B cell (primary cell): Measurements from ENCODE around the gene FAM153A. TPM values are rescaled to one million over a fixed set of nuclear protein-coding genes. Genes with fewer than 3 reads are reported as not detected.
"Not testable (repeated sequence)": the region's sequence is repeated elsewhere in the genome, so short reads cannot be mapped to it uniquely, and the experiment has no call there.

Experiments used
- ATAC-seq: fragments of 200-7000 bp; cut with Tn5 transposase; one replicate; pipeline ENCODE4 v1.10.0; 2021; ENCODE audit warnings: low read depth, mild to moderate bottlenecking, moderate number of reproducible peaks, moderate library complexity
- CTCF ChIA-PET: fragments of 350-600 bp; sonication (Branson Sonifier 250); formaldehyde crosslinking; loops from one replicate; lab custom pipeline; 2021; ENCODE audit warnings: antibody characterized with exemption, inconsistent platforms; lab: Charles Lee
- POLR2A ChIA-PET: fragments of 350-600 bp; sonication (Branson Sonifier 250); formaldehyde crosslinking; loops from one replicate; lab custom pipeline; 2021; ENCODE audit warnings: antibody characterized with exemption; lab: Charles Lee
- DNase-seq: peaks from one replicate; pipeline ENCODE4 v3.0.0; 2013
- H2AFZ ChIP-seq: 2 replicates; pipeline ENCODE4 v1.6.1; 2012; ENCODE audit warnings: mild to moderate bottlenecking, low read depth, low read length; ENCODE audit not compliant: insufficient read depth, poor library complexity, severe bottlenecking
- H3K27ac ChIP-seq, 2 donors: 1 replicate in 1 of 2; 2 replicates in 1 of 2; pipeline ENCODE4 v1.5.1; 2012 to 2013; ENCODE audit warnings: low read length in 2 of 2, mild to moderate bottlenecking in 2 of 2, moderate library complexity in 1 of 2
- H3K27me3 ChIP-seq, 4 experiments: fragments of 200-600 bp in 1 of 4; sonication (generic) in 1 of 4; replicated peaks in 1 of 4; 1 replicate in 2 of 4; 2 replicates in 2 of 4; pipeline versions ENCODE4 v1.6.1 to v1.7.0; 2013 to 2016; ENCODE audit warnings: low read length in 3 of 4, mild to moderate bottlenecking in 2 of 4, mixed read lengths in 1 of 4, moderate library complexity in 1 of 4; ENCODE audit not compliant: insufficient read depth in 4 of 4, control insufficient read depth in 3 of 4; ENCODE audit errors: control extremely low read depth in 1 of 4
- H3K36me3 ChIP-seq, 2 experiments: replicated peaks in 1 of 2; 1 replicate in 1 of 2; 2 replicates in 1 of 2; pipeline versions ENCODE4 v1.6.1 to v1.7.1; 2013; ENCODE audit warnings: low read length in 1 of 2; ENCODE audit not compliant: insufficient read depth in 2 of 2, control insufficient read depth in 1 of 2; ENCODE audit errors: control extremely low read depth in 1 of 2, extremely low read depth in 1 of 2
- H3K4me1 ChIP-seq, 2 donors: fragments of 200-600 bp in 1 of 2; sonication (generic) in 1 of 2; 1 replicate in 1 of 2; 2 replicates in 1 of 2; pipeline versions ENCODE4 v1.5.1 to v1.6.1; 2013 to 2017; ENCODE audit warnings: low read length in 2 of 2; ENCODE audit not compliant: control insufficient read depth in 2 of 2, insufficient read depth in 2 of 2
- H3K4me2 ChIP-seq: replicated peaks from 2 replicates; pipeline ENCODE3; 2012; ENCODE audit warnings: mild to moderate bottlenecking, low read depth, low read length; ENCODE audit not compliant: poor library complexity, severe bottlenecking
- H3K4me3 ChIP-seq, 5 experiments: fragments of 200-600 bp in 1 of 5; sonication (generic) in 1 of 5; 1 replicate in 3 of 5; 2 replicates in 2 of 5; pipeline versions ENCODE4 v1.5.1 to v1.7.0; 2011 to 2016; ENCODE audit warnings: low read length in 4 of 5, mild to moderate bottlenecking in 4 of 5, low read depth in 2 of 5, control low read depth in 1 of 5, moderate library complexity in 1 of 5; ENCODE audit not compliant: insufficient read depth in 1 of 5; ENCODE audit errors: control extremely low read depth in 1 of 5, extremely low read depth in 1 of 5
- H3K79me2 ChIP-seq: fragments of 200-600 bp; sonication (generic); one replicate; pipeline ENCODE4 v1.6.0; 2016; ENCODE audit warnings: low read length; ENCODE audit not compliant: control insufficient read depth, insufficient read depth
- H3K9ac ChIP-seq: fragments of 200-600 bp; sonication (generic); 2 replicates; pipeline ENCODE4 v1.6.1; 2017; ENCODE audit warnings: mild to moderate bottlenecking, low read length, moderate library complexity
- H3K9me3 ChIP-seq, 3 donors: one replicate each; pipeline versions ENCODE4 v1.6.1 to v1.7.1; 2013; ENCODE audit warnings: low read length in 2 of 3; ENCODE audit not compliant: control insufficient read depth in 2 of 3, insufficient read depth in 1 of 3; ENCODE audit errors: control extremely low read depth in 1 of 3
- H4K20me1 ChIP-seq: 2 replicates; pipeline ENCODE4 v1.6.0; 2012; ENCODE audit warnings: mild to moderate bottlenecking, low read length; ENCODE audit not compliant: insufficient read depth, control insufficient read depth, poor library complexity, severe bottlenecking
- H3K27ac Mint-ChIP-seq: one replicate; pipeline ENCODE4 v1.8.0; 2021; ENCODE audit warnings: mixed read lengths
- H3K27me3 Mint-ChIP-seq: one replicate; pipeline ENCODE4 v1.8.0; 2021; ENCODE audit warnings: mixed read lengths
- H3K4me1 Mint-ChIP-seq: one replicate; pipeline ENCODE4 v1.8.0; 2021; ENCODE audit warnings: mixed read lengths
- H3K4me3 Mint-ChIP-seq: one replicate; pipeline ENCODE4 v1.8.0; 2021; ENCODE audit warnings: mixed read lengths
- H3K9me3 Mint-ChIP-seq: one replicate; pipeline ENCODE4 v1.8.0; 2022; ENCODE audit warnings: mixed read lengths; ENCODE audit not compliant: insufficient read depth
- WGBS: methylation state at CpG from one replicate; pipeline ENCODE4 v1.1.5; 2013; ENCODE audit warnings: missing lambda C conversion rate; ENCODE audit not compliant: insufficient coverage; 5-methylcytosine and 5-hydroxymethylcytosine counted together
- intact Hi-C: fragments of 100-400 bp; cut with micrococcal nuclease; formaldehyde crosslinking; loops from one replicate; pipeline ENCODE4 v1.10.0; 2022
- polyA plus RNA-seq: library from polyadenylated mRNA; depleted of rRNA; stranded (reverse); fragments of >200 nt; gene quantifications from 2 replicates; pipeline ENCODE4 v1.2.3, GENCODE V29; 2012
- total RNA-seq, 2 donors: library from RNA; stranded (reverse); fragments of 120-200 nt in 1 of 2; gene quantifications; 1 replicate in 1 of 2; 2 replicates in 1 of 2; pipeline versions ENCODE4 v1.2.3 to v1.2.4, GENCODE V29; 2013 to 2022

Gene FAM153A
- total and polyA plus RNA-seq, 2 donors (not counting 1 experiment from before 2014, with no cell fraction given): 0.17 to 1.5 TPM

- H4K20me1 ChIP-seq, DNase-seq, H3K79me2 ChIP-seq, H3K4me1 ChIP-seq, H3K9ac ChIP-seq, H3K9me3 Mint-ChIP-seq, H3K4me3 Mint-ChIP-seq, H3K27me3 ChIP-seq, ATAC-seq, H3K9me3 ChIP-seq, POLR2A ChIA-PET, H3K27ac Mint-ChIP-seq, H3K4me2 ChIP-seq, H3K4me3 ChIP-seq, H3K36me3 ChIP-seq, CTCF ChIA-PET, intact Hi-C loops, H2AFZ ChIP-seq, H3K27me3 Mint-ChIP-seq, H3K27ac ChIP-seq, H3K4me1 Mint-ChIP-seq: not testable (repeated sequence)
- 95% methylated on average over 3 of the region's 12 CpGs for WGBS
These were observed 93.6 kb downstream of the FAM153A start for GRCh38 chr5:177689011-177689610.

- H3K27ac ChIP-seq, POLR2A ChIA-PET, H3K9me3 Mint-ChIP-seq, H3K4me3 Mint-ChIP-seq, H3K4me1 Mint-ChIP-seq, H4K20me1 ChIP-seq, H3K9me3 ChIP-seq, H3K4me2 ChIP-seq, H3K27ac Mint-ChIP-seq, H3K4me1 ChIP-seq, H3K79me2 ChIP-seq, H2AFZ ChIP-seq, H3K9ac ChIP-seq, DNase-seq, intact Hi-C loops, ATAC-seq, H3K36me3 ChIP-seq, H3K4me3 ChIP-seq, CTCF ChIA-PET, H3K27me3 ChIP-seq, H3K27me3 Mint-ChIP-seq: not testable (repeated sequence)
- WGBS: 100% methylated on average over 1 of the region's 32 CpGs
These were observed 94.6 kb downstream of the FAM153A start for GRCh38 chr5:177688091-177688490.

- H3K9ac ChIP-seq, H2AFZ ChIP-seq, H3K9me3 ChIP-seq, H3K36me3 ChIP-seq, H3K27ac Mint-ChIP-seq, H4K20me1 ChIP-seq, POLR2A ChIA-PET, H3K4me1 ChIP-seq, H3K27me3 ChIP-seq, H3K27me3 Mint-ChIP-seq, H3K4me3 Mint-ChIP-seq, intact Hi-C loops, CTCF ChIA-PET, H3K9me3 Mint-ChIP-seq, H3K27ac ChIP-seq, DNase-seq, H3K4me2 ChIP-seq, H3K4me1 Mint-ChIP-seq, H3K79me2 ChIP-seq, ATAC-seq, H3K4me3 ChIP-seq: not testable (repeated sequence)
- no CpG with 5 or more reads among the region's 1 CpG for WGBS
These were observed 100.8 kb downstream of the FAM153A start for GRCh38 chr5:177681920-177682319.

Other genes starting within 250 kb of the FAM153A start
- gene FAM193B, start 228.3 kb downstream of the FAM153A start, total RNA-seq: 227 and 237 TPM in 2 replicates
- gene FAM193B, start 228.3 kb downstream of the FAM153A start, polyA plus RNA-seq: 301 and 351 TPM in 2 replicates
- gene TMED9, start 190.7 kb downstream of the FAM153A start, total RNA-seq: 63.1 and 67.6 TPM in 2 replicates
- 54.7 and 58.8 TPM in 2 replicates for gene TMED9, start 190.7 kb downstream of the FAM153A start, polyA plus RNA-seq
- 38.9 and 41.8 TPM in 2 replicates for gene B4GALT7, start 182.8 kb downstream of the FAM153A start, total RNA-seq
- gene B4GALT7, start 182.8 kb downstream of the FAM153A start, polyA plus RNA-seq: 27.0 and 32.8 TPM in 2 replicates
- not detected in 2 replicates for gene PROP1, start 213.3 kb upstream of the FAM153A start, total RNA-seq
- gene PROP1, start 213.3 kb upstream of the FAM153A start, polyA plus RNA-seq: not detected in 2 replicates